Ovary (tissue), 9 donors: ENCODE measurements around the gene TENT4B. TPM values are rescaled to one million over a fixed set of nuclear protein-coding genes. Genes with fewer than 3 reads are reported as not detected.
"Not testable (repeated sequence)": the region's sequence is repeated elsewhere in the genome, so short reads cannot be mapped to it uniquely, and the experiment has no call there.

ENCODE experiments used
- DNase-seq, 5 donors: peaks; one replicate each; pipeline ENCODE4 v3.0.0-alpha.2; 2019 to 2020
- H3K27ac ChIP-seq, 2 donors: fragments of 200-600 bp; one replicate each; pipeline versions ENCODE4 v1.5.1 to v1.8.0; 2019 to 2022
- H3K27me3 ChIP-seq: fragments of 200-600 bp; one replicate; pipeline ENCODE4 v1.8.0; 2022
- H3K36me3 ChIP-seq: fragments of 200-600 bp; sonication (generic); one replicate; pipeline ENCODE4 v1.5.1; 2019
- H3K4me1 ChIP-seq: one replicate; pipeline ENCODE4 v1.8.1; 2013; ENCODE audit warnings: mild to moderate bottlenecking, moderate library complexity; ENCODE audit not compliant: insufficient read depth
- H3K4me3 ChIP-seq: fragments of 200-600 bp; sonication (generic); one replicate; pipeline ENCODE4 v1.5.1; 2017
- H3K9me3 ChIP-seq, 2 donors: fragments of 200-600 bp in 1 of 2; sonication (generic) in 1 of 2; one replicate each; pipeline versions ENCODE4 v1.5.1 to v1.8.1; 2013 to 2019; ENCODE audit warnings: mild to moderate bottlenecking in 1 of 2, moderate library complexity in 1 of 2
- CTCF ChIP-seq, 3 donors: fragments of 450-650 bp in 2 of 3; fragments of 200-600 bp in 1 of 3; IDR thresholded peaks; one replicate each; pipeline versions ENCODE4 v1.5.1 to v1.8.0; 2016 to 2022; ENCODE audit warnings: antibody characterized with exemption in 3 of 3, mild to moderate bottlenecking in 1 of 3
- EP300 ChIP-seq: sonication (generic); formaldehyde crosslinking; IDR thresholded peaks from one replicate; pipeline ENCODE4 v1.6.1; 2017; ENCODE audit warnings: antibody characterized with exemption
- POLR2A ChIP-seq: fragments of 450-650 bp; IDR thresholded peaks from one replicate; pipeline ENCODE4 v1.6.1; 2017; ENCODE audit warnings: antibody characterized with exemption, mild to moderate bottlenecking, moderate library complexity
- WGBS, 3 donors: extraction: QIAGEN DNeasy Blood & Tissue Kit in 1 of 3; methylation state at CpG; one replicate each; pipeline versions ENCODE4 v1.1.5 to v1.1.7; 2013 to 2017; 5-methylcytosine and 5-hydroxymethylcytosine counted together
- intact Hi-C, 4 donors: fragments of 100-400 bp; cut with DNase I; formaldehyde crosslinking; loops; one replicate each; pipeline versions ENCODE4 v1.11.0 to v1.15.1; 2022 to 2023
- polyA plus RNA-seq, 2 donors: library from polyadenylated mRNA; stranded (reverse); fragments of 200-250 nt in 1 of 2; fragments of 350-450 nt in 1 of 2; fragmentation: Illumina TruSeq in 1 of 2; extraction: RNeasy Lipid Tissue Mini Kit (QIAGEN cat#74804) in 1 of 2; gene quantifications; one replicate each; pipeline ENCODE4 v1.2.3, GENCODE V29; 2013 to 2014
- total RNA-seq, 7 donors: library from RNA; depleted of rRNA in 2 of 7; stranded (reverse); fragments of >200 nt in 2 of 7; fragmentation: NEBNext Ultra II Directional in 3 of 7; extraction: Animal tissue kit (Norgen Biotek cat#: 25700) in 3 of 7; gene quantifications; one replicate each; pipeline versions ENCODE4 v1.1.0 to v1.2.4, GENCODE V29; 2016 to 2023
- donor health status: DM: no; HTN: no; CAD: no; lungs with moderate emphysema.
- donor health status: DM: no; HTN: no; CAD: no.
- donor health status: Bipolar disorder and iron deficiency.
- donor health status: DM: yes; HTN: yes; CAD: no.
- donor health status: DM: no; HTN: no; CAD: no.
- donor health status: DM: yes; HTN: yes; CAD: no.

Gene TENT4B
- total and polyA plus RNA-seq, 9 donors = 5.3 to 17.7 (median 12.3) TPM

DNA sequence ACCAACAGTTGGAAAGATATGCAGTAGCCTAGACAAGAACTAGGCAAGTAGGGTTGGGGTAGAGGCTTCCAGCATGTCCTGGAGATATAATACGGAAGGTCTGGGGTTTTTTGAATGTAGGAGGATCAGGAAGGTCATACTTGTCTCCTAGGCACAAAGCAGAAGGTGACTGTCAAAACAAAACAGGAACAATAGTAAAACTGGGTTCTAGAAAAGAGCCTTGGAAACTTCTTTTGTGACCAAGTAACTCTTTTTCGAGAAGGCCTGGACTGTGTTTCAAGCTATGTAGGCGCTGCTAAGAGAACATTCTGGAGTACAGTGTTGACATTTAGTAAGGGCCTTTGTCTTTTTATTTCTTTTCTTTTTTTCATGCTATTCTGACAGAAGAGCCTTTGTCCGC is 26.9 kb upstream of the TENT4B start:
- H3K36me3 ChIP-seq = no peaks in the 10 kb centered on the region
- TF ChIP-seq POLR2A (no peak), EP300 (no peak), CTCF (IDR thresholded peaks at IDR 0.05) (no peak)
- H3K4me1 ChIP-seq = no peaks in the 10 kb centered on the region
- WGBS, 3 donors = 89 to 93% (median 91%) methylated on average over 4 of the region's 4 CpGs
- H3K9me3 ChIP-seq = no peaks in the 10 kb centered on the region
- H3K4me3 ChIP-seq = no peak overlapping the region
- intact Hi-C loops = no loop called here
- no peak for DNase-seq
- no peak overlapping the region for H3K27ac ChIP-seq
- no peaks in the 10 kb centered on the region for H3K27me3 ChIP-seq

DNA sequence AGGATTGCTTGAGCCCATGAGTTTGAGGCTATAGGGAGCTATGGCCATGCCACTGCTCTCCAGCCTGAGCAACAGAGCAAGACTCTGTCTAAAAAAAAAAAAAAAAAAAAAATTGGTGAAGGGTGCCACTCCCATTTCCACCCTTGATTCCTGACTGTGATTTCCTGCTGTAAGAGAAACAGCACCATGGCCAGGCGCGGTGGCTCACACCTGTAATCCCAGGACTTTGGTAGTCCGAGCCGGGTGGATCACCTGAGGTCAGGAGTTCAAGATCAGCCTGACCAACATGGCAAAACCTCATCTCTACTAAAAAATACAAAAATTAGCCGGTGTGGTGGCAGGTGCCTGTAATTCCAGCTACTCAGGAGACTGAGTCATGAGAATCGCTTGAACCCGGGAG is 20.5 kb upstream of the TENT4B start:
- intact Hi-C loops, H3K9me3 ChIP-seq, H3K4me1 ChIP-seq, H3K4me3 ChIP-seq, H3K27ac ChIP-seq, H3K36me3 ChIP-seq, H3K27me3 ChIP-seq, DNase-seq: not testable (repeated sequence)
- 82 to 90% (median 86%) methylated on average over 7 of the region's 7 CpGs for WGBS, 3 donors

DNA sequence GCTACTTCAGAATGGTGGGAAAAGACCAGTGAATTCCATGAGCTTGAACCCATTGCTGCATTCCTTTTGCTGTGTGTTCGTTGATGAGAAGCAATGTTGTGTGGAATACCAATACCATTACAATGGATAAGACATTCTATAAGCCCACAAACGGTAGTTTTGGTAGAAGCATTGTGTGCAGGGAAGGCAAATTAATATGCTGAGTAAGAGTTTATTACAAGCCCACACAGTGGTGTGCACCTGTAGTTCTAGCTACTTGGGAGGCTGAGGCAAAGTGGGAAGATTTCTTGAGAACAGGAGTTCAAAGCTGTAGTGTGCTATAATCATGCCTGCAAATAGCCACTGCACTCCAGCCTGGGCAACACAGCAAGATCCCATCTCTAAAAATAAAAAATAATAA is 19.9 kb upstream of the TENT4B start:
- Histone ChIP-seq H3K36me3 (no peaks in the 10 kb centered on the region), H3K4me3 (no peak overlapping the region), H3K4me1 (no peaks in the 10 kb centered on the region), H3K27me3 (no peaks in the 10 kb centered on the region), H3K27ac (no peak overlapping the region), H3K9me3 (no peaks in the 10 kb centered on the region)
- no peak for DNase-seq
- intact Hi-C loops = no loop called here
- WGBS, 3 donors = 30 to 65% (median 41%) methylated on average over 2 of the region's 2 CpGs
- TF ChIP-seq EP300 (no peak), CTCF (IDR thresholded peaks at IDR 0.05) (no peak), POLR2A (no peak)

DNA sequence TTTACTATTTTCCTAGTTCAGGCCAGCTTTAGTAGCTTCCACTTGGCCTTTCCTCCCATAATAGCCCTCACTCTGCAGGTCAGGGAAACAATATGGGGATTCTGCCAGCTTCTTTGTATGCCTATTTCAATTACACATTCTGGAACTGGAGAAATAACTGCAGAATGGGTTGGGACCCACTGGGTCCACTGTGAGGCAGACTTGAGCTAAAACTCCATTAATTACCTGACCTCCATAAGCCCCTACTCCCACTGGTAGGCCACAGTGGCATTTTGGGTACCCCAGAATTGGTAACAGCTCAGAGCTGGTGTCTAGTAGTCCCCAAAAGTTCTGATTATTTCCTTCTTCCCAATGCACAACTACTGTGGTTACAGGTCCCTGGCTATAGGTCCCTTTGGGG is 16.7 kb upstream of the TENT4B start:
- no peaks in the 10 kb centered on the region for H3K36me3 ChIP-seq
- no peak for DNase-seq
- no peaks in the 10 kb centered on the region for H3K27me3 ChIP-seq
- H3K27ac ChIP-seq = no peak overlapping the region
- H3K4me3 ChIP-seq = no peak overlapping the region
- TF ChIP-seq CTCF (IDR thresholded peaks at IDR 0.05) = no peak
- TF ChIP-seq POLR2A = no peak
- TF ChIP-seq EP300 = no peak
- no peaks in the 10 kb centered on the region for H3K4me1 ChIP-seq
- peaks cover 0 to 4% of the 10 kb centered on the region in 2 donors for H3K9me3 ChIP-seq
- intact Hi-C loops = no loop called here

GRCh38 chr16:50137268-50137667 is 15.8 kb upstream of the TENT4B start:
- Histone ChIP-seq H3K27me3 (no peaks in the 10 kb centered on the region), H3K36me3 (no peaks in the 10 kb centered on the region), H3K27ac (no peak overlapping the region), H3K9me3 (peaks cover 0 to 4% of the 10 kb centered on the region in 2 donors), H3K4me1 (no peaks in the 10 kb centered on the region), H3K4me3 (no peak overlapping the region)
- DNase-seq = no peak
- intact Hi-C loops = no loop called here
- WGBS, 3 donors = 93 to 100% (median 96%) methylated on average over 3 of the region's 3 CpGs
- TF ChIP-seq POLR2A = no peak
- TF ChIP-seq EP300 = no peak
- TF ChIP-seq CTCF (IDR thresholded peaks at IDR 0.05) = no peak
